H1 (cell line): ENCODE data around the gene EMC6. TPM values are rescaled to one million over a fixed set of nuclear protein-coding genes. Genes with fewer than 3 reads are reported as not detected.

ENCODE experiments used
- HDAC2 ChIP-seq, 2 experiments: fragments of 300-600 bp in 1 of 2; sonication (generic) in 1 of 2; IDR thresholded peaks; 2 replicates each; pipeline ENCODE4 v1.6.1; 2011 to 2012; ENCODE audit warnings: low read depth in 2 of 2, low read length in 2 of 2, mild to moderate bottlenecking in 2 of 2, moderate library complexity in 2 of 2, borderline replicate concordance in 1 of 2, inconsistent platforms in 1 of 2
- SAP30 ChIP-seq: fragments of 300-600 bp; sonication (generic); IDR thresholded peaks from 2 replicates; pipeline ENCODE4 v1.7.1; 2012; ENCODE audit warnings: low read length, moderate library complexity, mild to moderate bottlenecking, inconsistent platforms; ENCODE audit not compliant: insufficient read depth, insufficient replicate concordance
- SIN3A ChIP-seq, 2 experiments: IDR thresholded peaks in 1 of 2; conservative IDR thresholded peaks in 1 of 2; 2 replicates each; pipeline ENCODE4 v1.6.1; 2011 to 2012; ENCODE audit warnings: low read length in 2 of 2, improper control_type of control experiment in 1 of 2, low read depth in 1 of 2, mild to moderate bottlenecking in 1 of 2
- TBP ChIP-seq: IDR thresholded peaks from 2 replicates; pipeline ENCODE4 v1.6.1; 2011; ENCODE audit warnings: low read depth, low read length, improper control_type of control experiment
- polyA plus RNA-seq, 7 experiments: library from polyadenylated mRNA; depleted of rRNA in 3 of 7; stranded (reverse) in 5 of 7; unstranded in 2 of 7; fragments of >200 nt in 5 of 7; fragments of 200-250 nt in 2 of 7; gene quantifications; 1 replicate in 5 of 7; 2 replicates in 1 of 7; 4 replicates in 1 of 7; pipeline versions ENCODE4 v1.2.1 to v1.2.3, GENCODE V29; 2011 to 2013; ENCODE audit warnings: missing spikeins in 2 of 7, mixed read lengths in 2 of 7
- total RNA-seq: library from RNA; stranded (reverse); fragmentation: NEBNext Ultra II Directional; extraction: Animal tissue kit (Norgen Biotek cat#: 25700); gene quantifications from 2 replicates; pipeline ENCODE4 v1.2.1, GENCODE V29; 2021

The EMC6 gene
- total and polyA plus RNA-seq, 2 of the 8 experiments (the other 6 are each of a cell fraction or from before 2014, with no cell fraction given), result 81.5 to 193 TPM

GRCh38 chr17:3690094-3690715 is 21.6 kb downstream of the EMC6 start (continued):
- TF ChIP-seq HDAC2 (IDR thresholded peaks at IDR 0.05; ENCODE audit: borderline replicate concordance in 1 of 2, low read depth in 2 of 2, low read length in 2 of 2) (no peak), TBP (no peak), SIN3A (conservative IDR thresholded peaks at IDR 0.05 in 1 of 2, IDR thresholded peaks at IDR 0.05 in 1 of 2; ENCODE audit: low read depth in 1 of 2, low read length in 2 of 2) (no peak), SAP30 (no peak)
